ENCODE data around the gene NECTIN3.

GRCh38 chr3:111218615-111219014 lies 147.0 kb downstream of the NECTIN3 start:
- TF ChIP-seq, protein P1, sequence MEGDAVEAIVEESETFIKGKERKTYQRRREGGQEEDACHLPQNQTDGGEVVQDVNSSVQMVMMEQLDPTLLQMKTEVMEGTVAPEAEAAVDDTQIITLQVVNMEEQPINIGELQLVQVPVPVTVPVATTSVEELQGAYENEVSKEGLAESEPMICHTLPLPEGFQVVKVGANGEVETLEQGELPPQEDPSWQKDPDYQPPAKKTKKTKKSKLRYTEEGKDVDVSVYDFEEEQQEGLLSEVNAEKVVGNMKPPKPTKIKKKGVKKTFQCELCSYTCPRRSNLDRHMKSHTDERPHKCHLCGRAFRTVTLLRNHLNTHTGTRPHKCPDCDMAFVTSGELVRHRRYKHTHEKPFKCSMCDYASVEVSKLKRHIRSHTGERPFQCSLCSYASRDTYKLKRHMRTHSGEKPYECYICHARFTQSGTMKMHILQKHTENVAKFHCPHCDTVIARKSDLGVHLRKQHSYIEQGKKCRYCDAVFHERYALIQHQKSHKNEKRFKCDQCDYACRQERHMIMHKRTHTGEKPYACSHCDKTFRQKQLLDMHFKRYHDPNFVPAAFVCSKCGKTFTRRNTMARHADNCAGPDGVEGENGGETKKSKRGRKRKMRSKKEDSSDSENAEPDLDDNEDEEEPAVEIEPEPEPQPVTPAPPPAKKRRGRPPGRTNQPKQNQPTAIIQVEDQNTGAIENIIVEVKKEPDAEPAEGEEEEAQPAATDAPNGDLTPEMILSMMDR (IDR thresholded peaks at IDR 0.05), result no peak
- no peak for TF ChIP-seq POLR2A (IDR thresholded peaks at IDR 0.05)
